ENCODE measurements around the gene EHBP1.

The EHBP1 gene

GRCh38 chr2:62662131-62662530, 43.4 kb upstream of the EHBP1 start:
- TF ChIP-seq, protein P1, sequence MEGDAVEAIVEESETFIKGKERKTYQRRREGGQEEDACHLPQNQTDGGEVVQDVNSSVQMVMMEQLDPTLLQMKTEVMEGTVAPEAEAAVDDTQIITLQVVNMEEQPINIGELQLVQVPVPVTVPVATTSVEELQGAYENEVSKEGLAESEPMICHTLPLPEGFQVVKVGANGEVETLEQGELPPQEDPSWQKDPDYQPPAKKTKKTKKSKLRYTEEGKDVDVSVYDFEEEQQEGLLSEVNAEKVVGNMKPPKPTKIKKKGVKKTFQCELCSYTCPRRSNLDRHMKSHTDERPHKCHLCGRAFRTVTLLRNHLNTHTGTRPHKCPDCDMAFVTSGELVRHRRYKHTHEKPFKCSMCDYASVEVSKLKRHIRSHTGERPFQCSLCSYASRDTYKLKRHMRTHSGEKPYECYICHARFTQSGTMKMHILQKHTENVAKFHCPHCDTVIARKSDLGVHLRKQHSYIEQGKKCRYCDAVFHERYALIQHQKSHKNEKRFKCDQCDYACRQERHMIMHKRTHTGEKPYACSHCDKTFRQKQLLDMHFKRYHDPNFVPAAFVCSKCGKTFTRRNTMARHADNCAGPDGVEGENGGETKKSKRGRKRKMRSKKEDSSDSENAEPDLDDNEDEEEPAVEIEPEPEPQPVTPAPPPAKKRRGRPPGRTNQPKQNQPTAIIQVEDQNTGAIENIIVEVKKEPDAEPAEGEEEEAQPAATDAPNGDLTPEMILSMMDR (IDR thresholded peaks at IDR 0.05; ENCODE audit: extremely low read depth, insufficient read depth, missing control alignments): no peak
- DNase-seq (ENCODE audit: low spot score): no peak
- in situ Hi-C loops (cut with MboI; ENCODE audit: low pct_unique_long_range_greater_than_20kb, low sequenced_read_pairs, unreplicated experiment): no loop called here

DNA sequence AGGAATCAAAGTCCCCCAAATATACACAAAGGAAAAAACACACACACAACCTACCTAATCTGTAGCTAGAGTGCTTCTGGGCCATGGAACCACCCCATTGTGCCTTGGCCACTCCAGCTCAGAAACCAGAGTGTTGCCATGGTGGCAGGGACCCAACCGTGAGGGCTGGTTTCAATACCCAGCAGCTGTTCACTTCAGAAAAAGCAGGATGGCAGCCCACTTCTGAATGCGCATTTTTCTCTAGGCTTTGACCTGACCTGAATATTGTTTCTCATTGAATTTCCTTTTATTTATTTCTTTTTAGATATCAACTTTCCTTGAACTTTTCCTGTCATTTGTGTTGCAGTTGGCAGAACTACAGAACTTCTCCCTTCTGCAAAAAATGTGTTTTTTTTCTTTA, 43.0 kb upstream of the EHBP1 start:
- in situ Hi-C loops (cut with MboI; ENCODE audit: low pct_unique_long_range_greater_than_20kb, low sequenced_read_pairs, unreplicated experiment): no loop called here
- TF ChIP-seq, protein P1 (IDR thresholded peaks at IDR 0.05; ENCODE audit: extremely low read depth, insufficient read depth, missing control alignments): no peak
- DNase-seq (ENCODE audit: low spot score): no peak

GRCh38 chr2:62663411-62663810, 42.1 kb upstream of the EHBP1 start:
- in situ Hi-C loops (cut with MboI; ENCODE audit: low pct_unique_long_range_greater_than_20kb, low sequenced_read_pairs, unreplicated experiment): no loop called here
- DNase-seq (ENCODE audit: low spot score): no peak
- TF ChIP-seq, protein P1 (IDR thresholded peaks at IDR 0.05; ENCODE audit: extremely low read depth, insufficient read depth, missing control alignments): no peak

DNA sequence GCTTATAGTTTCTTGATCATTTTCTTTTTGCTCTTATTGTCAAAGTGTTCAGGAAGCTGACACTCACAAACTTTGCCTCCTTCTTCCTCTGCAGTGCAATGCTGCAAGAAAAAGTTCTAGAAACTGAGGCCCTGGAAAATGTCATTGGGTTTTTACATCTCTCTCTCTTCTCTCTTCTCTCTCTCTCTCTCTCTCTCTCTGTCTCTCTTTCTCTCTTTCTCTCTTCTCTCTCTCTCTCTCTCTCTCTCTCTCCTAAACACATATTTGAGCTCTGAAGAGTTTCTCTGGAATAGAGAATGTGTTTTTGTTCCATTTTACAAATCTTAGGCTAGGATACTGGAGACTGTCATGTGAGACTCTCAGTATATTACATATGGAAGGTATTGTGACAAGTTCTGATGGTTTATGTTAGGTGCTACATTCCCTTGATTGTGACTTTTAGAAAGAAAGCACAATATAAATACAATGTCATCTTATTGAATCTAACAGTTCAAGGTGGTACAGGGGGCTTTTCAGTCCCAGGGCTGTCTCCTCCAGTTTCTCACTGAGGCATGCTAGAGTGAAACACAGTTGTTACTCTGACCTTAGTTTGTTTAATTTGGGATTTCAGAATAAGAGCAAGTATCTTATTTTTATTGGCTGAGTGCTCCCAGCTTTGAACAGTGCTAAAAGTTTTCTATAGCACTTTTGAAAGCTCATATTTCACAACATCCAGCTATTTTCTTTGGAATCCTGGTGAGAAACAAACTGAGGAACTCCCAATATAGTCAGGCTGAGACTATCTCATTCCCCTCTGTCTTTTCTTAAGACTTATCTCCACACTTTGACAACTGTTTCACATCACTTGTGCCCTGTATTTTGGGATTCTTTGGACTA, 41.4 kb upstream of the EHBP1 start:
- no peak for DNase-seq (ENCODE audit: low spot score)
- TF ChIP-seq, protein P1 (IDR thresholded peaks at IDR 0.05; ENCODE audit: extremely low read depth, insufficient read depth, missing control alignments): no peak
- in situ Hi-C loops (cut with MboI; ENCODE audit: low pct_unique_long_range_greater_than_20kb, low sequenced_read_pairs, unreplicated experiment): no loop called here

GRCh38 chr2:62665446-62665845, 40.1 kb upstream of the EHBP1 start:
- no peak for DNase-seq (ENCODE audit: low spot score)
- in situ Hi-C loops (cut with MboI; ENCODE audit: low pct_unique_long_range_greater_than_20kb, low sequenced_read_pairs, unreplicated experiment): no loop called here
- TF ChIP-seq, protein P1 (IDR thresholded peaks at IDR 0.05; ENCODE audit: extremely low read depth, insufficient read depth, missing control alignments): no peak

GRCh38 chr2:62669180-62669579, 36.3 kb upstream of the EHBP1 start:
- DNase-seq (ENCODE audit: low spot score): no peak
- TF ChIP-seq, protein P1 (IDR thresholded peaks at IDR 0.05; ENCODE audit: extremely low read depth, insufficient read depth, missing control alignments): no peak
- in situ Hi-C loops (cut with MboI; ENCODE audit: low pct_unique_long_range_greater_than_20kb, low sequenced_read_pairs, unreplicated experiment): no loop called here

Measured in GM13977 (cell line).